Measurements from ENCODE around the gene METTL25B. TPM values are rescaled to one million over a fixed set of nuclear protein-coding genes. Genes with fewer than 3 reads are reported as not detected.
A peak's percentile ranks its signal among the peaks of the same experiment; 100 is the strongest.

The METTL25B gene
- total and polyA plus RNA-seq, 2 donors (not counting 1 experiment from before 2014, with no cell fraction given): 78.3 to 81.1 TPM

- Mint-ChIP-seq H3K27ac (peak within 1 kb of the TSS; percentile 98), H3K9me3 (ENCODE audit: insufficient read depth) (peaks cover 2% of the 10 kb centered on the region), H3K27me3 (no peaks in the 10 kb centered on the region), H3K4me1 (peaks cover 36% of the 10 kb centered on the region), H3K4me3 (peak within 1 kb of the TSS; percentile 96)
- peak within 1 kb of the TSS; percentile 75 for H3K9ac ChIP-seq (ENCODE audit: low read length)
- peaks cover 21% of the 10 kb centered on the region for H3K79me2 ChIP-seq (ENCODE audit: control insufficient read depth, insufficient read depth, low read length)
- no peaks in the 10 kb centered on the region for H3K27me3 ChIP-seq (replicated peaks in 1 of 4; ENCODE audit: control extremely low read depth in 1 of 4, control insufficient read depth in 3 of 4, insufficient read depth in 4 of 4, low read length in 3 of 4)
- peak within 1 kb of the TSS; percentile 86 for H2AFZ ChIP-seq (ENCODE audit: insufficient read depth, low read depth, low read length, poor library complexity, severe bottlenecking)
- intact Hi-C loops (cut with micrococcal nuclease): loop anchor here (1.0 kb wide), 3 partner anchors 10 to 26 kb away; partner anchors contain the start of genes HDGF, ISG20L2, METTL25B and PRCC
- WGBS (ENCODE audit: insufficient coverage): 0% methylated on average over 27 of the region's 38 CpGs
- DNase-seq: peak; percentile 98
- peak within 1 kb of the TSS; percentile 45 to 85 (median 71) for H3K4me3 ChIP-seq (ENCODE audit: control extremely low read depth in 1 of 5, extremely low read depth in 1 of 5, insufficient read depth in 1 of 5, low read depth in 2 of 5, low read length in 4 of 5)
- ChIA-PET POLR2A (interaction anchor here (0.9 to 2.8 kb wide), 7 partner anchors 11 to 240 kb away, joined by 3 to 43 read pairs (median 7); partner anchors contain the start of genes HDGF, ISG20L2, METTL25B and PRCC), CTCF (interaction anchor here (0.6 to 5.1 kb wide), 10 partner anchors 11 to 115 kb away, joined by 3 to 43 read pairs (median 5); partner anchors contain the start of genes ISG20L2, METTL25B and PRCC)
- no peaks in the 10 kb centered on the region for H3K9me3 ChIP-seq (ENCODE audit: control extremely low read depth in 1 of 3, control insufficient read depth in 2 of 3, insufficient read depth in 1 of 3, low read length in 2 of 3)
- H3K4me2 ChIP-seq (replicated peaks; ENCODE audit: low read depth, low read length, poor library complexity, severe bottlenecking): peak within 1 kb of the TSS; percentile 84
- TF ChIP-seq CTCF (IDR thresholded peaks at IDR 0.05) (no peak), EZH2 (IDR thresholded peaks at IDR 0.05; ENCODE audit: borderline replicate concordance, insufficient read depth, low read depth, low read length, poor library complexity, severe bottlenecking) (no peak)
- peak; percentile 90 for ATAC-seq (ENCODE audit: low read depth)
- no peaks in the 10 kb centered on the region for H4K20me1 ChIP-seq (ENCODE audit: control insufficient read depth, insufficient read depth, low read length, poor library complexity, severe bottlenecking)
- peaks cover 0 to 47% of the 10 kb centered on the region in 2 experiments for H3K36me3 ChIP-seq (replicated peaks in 1 of 2; ENCODE audit: control extremely low read depth in 1 of 2, control insufficient read depth in 1 of 2, extremely low read depth in 1 of 2, insufficient read depth in 2 of 2, low read length in 1 of 2)
- H3K27ac ChIP-seq (ENCODE audit: low read length in 2 of 2): peak within 1 kb of the TSS; percentile 77 to 95
- H3K4me1 ChIP-seq (ENCODE audit: control insufficient read depth in 2 of 2, insufficient read depth in 2 of 2, low read length in 2 of 2): peaks cover 15 to 20% of the 10 kb centered on the region in 2 donors
Observed at GRCh38 chr1:156740741-156741480, 12.6 kb downstream of the METTL25B start, which contains the start of gene MRPL24. MRPL24 (minus strand) TSS chr1:156741088; CDS start chr1:156738704, 2,384 bp downstream.

Measured in B cell (primary cell).